NCI-H1092 treated with DMSO at 0.1 percent for 48 hours (cell line): ENCODE results near the gene COL11A1.

Experiments used
- DNase-seq: peaks from one replicate; lab custom pipeline; 2025; lab: John Stamatoyannopoulos, UW

COL11A1 gene

DNA sequence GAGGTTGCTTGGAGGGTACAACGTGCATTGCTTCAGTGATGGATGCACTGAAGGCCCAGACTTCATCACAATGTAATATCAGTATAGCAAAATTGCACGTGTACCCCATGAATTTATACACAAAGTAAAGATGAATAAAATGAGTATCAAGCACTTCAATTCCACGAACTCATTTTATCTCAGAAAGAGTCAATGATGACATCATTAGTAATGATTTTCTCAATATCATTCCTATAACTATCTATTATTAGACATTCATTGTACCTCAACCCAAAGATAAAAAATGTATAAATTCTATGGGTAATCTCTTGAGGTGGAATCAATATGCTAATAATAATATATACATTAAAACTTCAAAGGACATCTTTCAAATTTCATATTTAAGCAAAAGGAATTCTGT, 208.4 kb downstream of the COL11A1 start:
- no peak for DNase-seq

DNA sequence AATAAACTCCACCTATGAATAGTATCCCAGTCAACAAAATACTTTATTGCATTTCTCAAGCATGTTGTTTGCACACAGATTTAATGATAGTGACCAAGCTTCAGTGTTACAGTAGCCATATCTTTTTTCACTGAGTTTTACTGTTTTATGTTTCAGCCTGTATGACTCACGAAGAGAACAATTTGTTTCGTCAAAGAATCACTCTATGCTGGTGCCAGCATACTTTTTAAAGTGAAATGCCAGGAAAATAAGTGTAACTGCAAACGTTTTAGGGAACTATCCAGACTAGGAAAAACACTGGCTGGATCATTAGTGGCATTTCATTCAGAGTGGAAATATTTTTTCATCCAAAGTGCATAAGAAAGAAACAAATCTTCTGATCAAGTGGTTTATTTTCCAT, 210.8 kb downstream of the COL11A1 start:
- no peak for DNase-seq

DNA sequence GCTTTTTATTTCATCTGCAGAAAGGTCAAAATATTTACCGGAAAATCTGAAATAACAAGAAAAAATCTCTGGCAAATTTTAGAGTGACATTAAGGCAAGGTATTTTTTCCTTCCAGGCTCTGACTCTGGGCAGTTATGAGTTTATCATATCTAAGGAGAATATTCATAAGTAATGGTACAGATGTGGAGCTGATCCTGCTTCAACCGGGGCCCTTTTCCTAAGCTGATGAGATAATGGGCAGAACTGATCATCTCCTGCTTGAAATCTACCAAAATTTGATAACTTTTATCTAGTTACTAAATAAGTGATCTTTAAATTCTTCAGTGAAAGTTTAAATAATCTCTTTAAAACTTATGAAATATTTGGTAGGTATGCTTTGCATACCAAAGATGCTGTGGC, 211.6 kb downstream of the COL11A1 start:
- DNase-seq, result no peak

DNA sequence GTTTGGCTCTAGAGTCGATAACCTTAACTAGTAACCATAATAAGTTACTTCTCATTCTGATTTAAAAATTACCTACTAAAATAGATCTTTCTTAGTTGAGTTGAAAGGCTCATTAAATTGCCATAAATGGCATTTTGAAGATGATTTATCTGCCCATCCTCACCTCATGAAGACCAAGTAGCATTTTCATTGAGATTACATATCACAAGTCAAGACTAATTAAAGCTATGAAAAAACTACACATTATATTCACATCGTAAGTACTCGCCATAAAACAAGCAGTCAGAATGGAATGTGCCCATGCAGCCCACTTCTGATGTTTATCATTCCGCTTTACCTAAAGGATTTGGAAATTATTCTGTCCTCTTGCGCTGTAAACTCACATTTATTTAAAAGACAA, 212.0 kb downstream of the COL11A1 start:
- no peak for DNase-seq

DNA sequence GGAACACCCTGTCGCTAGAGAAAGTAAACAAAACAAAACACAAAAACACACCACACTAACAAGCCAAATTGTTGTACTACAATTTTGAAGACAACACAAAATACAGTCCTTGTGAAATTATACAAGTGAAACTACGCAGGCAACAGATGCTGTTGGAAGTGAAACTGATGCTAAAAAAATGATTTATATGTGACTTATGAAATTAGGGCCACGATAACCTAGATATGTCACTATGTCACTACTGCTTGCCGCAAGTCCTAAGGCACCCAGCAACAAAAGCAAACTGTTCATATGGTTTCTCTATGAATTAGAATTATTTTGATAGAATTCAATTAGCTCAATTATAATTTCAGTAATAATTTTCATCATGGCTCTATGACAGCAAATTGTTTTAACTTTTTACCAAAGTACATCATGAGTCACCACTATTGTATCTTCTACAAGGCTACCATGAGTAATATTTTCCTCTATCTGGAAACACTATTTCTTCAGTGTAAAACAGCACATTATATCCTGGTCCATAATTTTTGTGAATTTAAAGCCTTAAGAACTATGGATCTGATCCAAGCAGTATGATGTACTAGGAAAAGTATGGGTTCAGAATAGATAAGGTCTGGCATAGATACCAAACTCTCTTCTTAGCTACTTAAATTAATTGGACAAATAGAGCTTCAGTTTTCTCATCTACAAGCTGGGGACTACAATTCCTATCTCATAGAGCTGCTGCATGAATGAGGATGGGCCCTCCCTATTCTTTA, 216.3 kb downstream of the COL11A1 start:
- no peak for DNase-seq

DNA sequence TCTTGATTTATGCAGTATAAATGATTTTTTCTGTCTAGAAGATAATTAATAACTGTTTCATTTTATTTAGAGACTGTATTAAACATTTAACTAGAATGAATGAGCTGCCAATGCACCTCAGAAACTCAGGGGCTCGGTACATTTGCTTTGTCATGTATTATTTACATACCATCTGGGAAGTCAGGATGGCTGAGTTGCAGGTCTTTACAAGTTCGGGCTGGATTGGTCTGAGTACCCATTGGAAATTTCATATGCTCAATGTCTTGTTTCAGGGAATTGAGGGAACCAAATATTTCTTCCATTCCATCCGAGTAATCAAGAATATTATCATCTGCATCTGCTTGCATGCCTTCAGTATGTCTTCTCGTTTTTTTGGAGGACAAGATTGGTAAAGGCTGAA, 221.7 kb downstream of the COL11A1 start:
- DNase-seq, result no peak

DNA sequence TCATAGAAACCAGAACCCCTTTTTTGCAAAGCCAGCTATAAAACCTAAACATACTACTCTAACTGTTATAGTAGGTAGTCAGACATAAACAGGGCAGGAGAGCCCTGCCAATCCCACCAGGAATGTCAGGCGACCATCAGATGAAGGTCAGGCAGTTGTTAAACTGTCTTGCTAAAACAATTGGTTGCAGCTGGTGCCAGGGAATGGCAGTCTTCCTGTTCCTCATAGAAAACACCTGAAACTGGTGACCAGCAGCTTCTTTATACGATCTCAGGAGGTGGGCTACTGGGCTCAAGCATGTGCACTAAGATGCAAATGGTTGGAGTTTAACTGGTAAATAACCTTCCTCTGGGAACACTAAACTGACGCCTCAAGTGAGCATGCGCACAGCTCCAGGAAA, 224.1 kb downstream of the COL11A1 start:
- no peak for DNase-seq

DNA sequence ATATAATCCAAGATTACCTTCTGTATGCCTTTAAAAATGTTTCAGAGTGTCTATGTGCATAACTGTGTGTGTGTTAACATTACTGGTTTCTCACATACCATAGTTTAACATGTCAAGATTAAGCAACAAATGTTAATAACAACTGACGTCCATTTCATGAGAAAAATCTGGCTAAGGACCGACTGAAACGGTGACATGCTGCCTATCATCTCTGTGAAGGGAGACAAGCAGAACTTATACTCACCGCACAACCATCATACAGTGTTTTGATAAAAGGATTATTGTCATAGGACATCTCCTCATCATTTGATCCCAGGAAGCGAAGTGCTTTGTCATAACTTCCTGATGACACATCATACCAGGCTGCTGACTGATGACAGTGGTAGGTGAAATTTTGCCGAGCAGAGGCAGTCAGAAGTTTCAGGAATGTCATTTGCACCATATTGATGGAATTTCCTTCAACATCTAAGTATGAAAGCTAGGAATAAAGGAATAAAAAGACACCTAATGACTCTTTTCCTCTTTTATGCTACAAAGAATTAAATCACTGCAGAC, 228.8 kb downstream of the COL11A1 start:
- no peak for DNase-seq

DNA sequence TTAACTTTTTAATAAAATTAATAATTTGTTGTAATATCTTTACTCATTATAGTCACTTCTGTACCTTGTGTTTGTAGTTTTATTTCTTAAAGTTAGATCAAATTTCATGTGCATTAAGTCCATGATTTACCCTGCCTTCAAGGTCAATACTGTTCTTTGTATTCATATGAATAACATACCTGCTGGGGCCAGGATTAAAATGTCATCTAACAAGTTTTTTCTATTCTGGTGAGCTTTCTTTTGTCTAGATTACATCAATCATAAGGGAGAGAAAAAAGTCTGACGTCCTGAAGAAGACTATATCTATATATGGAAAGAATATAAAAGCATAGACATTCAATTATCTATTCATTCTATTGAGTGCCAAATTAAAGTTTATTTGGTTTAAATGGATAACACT, 232.6 kb downstream of the COL11A1 start:
- DNase-seq, result no peak

DNA sequence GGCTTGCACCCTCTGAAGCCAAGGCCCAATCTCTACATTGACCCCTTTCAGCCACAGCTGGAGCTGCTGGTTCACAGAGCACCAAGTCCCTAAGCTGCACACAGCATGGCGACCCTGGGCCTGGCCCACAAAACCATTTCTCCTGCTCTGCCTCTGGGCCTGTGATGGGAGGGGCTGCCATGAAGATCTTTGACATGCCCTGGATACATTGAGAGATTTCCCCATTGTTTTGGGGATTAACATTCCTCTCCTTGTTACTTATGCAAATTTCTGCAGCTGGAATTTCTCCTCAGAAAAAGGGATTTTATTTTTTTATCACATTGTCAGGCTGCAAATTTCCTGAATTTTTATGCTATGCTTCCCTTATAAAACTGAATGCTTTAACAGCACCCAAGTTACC, 235.8 kb downstream of the COL11A1 start:
- no peak for DNase-seq

DNA sequence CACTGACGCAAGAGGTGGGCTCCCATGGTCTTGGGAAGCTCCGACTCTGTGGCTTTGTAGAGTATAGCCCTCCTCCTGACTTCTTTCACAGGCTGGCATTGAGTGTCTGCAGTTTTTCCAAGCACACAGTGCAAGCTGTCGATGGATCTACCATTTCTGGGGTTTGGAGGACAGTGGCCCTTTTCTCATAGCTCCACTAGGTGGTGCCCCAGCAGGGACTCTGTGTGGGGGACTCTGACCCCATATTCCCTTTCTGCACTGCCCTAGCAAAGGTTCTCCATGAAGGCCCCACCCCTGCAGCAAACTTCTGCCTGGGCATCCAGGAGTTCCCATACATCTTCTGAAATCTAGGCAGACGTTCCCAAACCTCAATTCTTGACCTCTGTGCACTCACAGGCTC, 236.2 kb downstream of the COL11A1 start:
- no peak for DNase-seq

DNA sequence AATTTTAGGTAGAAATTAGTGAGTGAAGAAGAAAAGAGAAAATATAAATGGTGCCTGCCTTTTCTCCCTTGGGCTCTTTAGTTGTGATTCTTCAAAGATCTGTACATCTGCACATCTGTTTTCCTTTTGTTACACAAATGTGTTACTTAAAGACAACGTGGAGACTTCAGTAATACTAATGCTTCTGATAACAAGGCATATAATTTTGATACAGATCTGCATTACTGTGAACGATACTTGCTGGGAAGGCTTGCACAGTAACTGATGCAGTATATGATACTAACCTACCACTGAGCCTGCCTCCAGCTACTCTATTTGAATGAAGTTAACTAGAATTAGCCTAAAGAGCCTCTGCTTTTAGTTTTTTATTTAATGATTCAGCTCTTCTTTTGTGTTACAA, 244.6 kb downstream of the COL11A1 start:
- no peak for DNase-seq

DNA sequence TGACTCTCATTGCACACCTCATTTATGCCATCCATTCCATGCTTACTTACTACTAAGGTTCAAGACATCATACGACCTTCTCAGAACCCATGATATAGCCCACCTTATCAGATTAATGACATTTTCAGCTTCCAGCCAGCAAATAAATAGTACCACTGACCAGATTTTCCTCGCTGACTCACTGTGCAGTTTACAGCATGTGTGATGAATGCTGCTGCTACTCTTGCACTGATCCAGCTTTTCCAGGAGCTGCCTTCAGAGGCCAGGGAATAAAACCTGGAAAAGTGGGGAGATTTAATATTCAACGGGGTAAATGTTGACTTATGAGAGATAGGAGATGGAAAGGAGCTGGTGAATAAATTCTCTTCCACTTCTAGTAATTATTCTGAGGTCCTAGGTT, 247.1 kb downstream of the COL11A1 start:
- no peak for DNase-seq

DNA sequence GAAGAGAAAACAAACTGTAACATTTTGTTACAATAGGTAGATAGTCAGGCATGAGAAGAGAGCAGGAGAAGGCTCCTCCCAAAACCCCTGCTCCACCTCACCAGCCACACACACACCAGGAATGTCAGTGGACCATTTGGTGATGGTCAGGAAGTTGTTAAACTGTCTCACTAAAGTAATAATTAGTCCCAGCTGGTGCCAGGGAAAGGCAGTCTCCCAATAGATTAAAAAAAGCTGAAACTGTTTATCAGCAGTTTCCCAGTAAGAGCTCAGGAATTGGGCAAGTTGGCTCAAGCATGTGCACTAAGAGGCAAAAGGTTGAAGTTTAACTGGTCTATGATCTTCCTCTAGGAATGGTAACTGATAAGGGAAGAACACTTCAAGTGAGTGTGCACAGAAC, 249.6 kb downstream of the COL11A1 start:
- no peak for DNase-seq

DNA sequence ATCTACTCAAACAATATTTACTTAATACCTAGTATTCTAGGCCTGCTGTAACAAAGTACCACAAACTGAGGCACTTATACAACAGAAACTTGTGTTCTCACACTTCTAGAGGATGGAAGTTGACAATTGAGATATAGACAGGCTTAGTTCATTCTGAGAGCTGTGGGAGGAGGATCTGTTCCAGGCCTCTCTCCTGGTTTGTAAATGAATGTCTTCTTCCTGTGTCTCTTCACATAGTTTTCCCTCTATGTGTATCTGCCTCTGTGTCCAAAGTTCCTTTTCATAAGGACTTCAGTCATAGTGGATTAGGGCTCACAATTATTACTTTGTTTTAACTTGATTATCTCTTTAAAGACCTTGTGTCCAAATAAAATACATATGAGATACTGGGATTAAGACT, 251.1 kb downstream of the COL11A1 start:
- DNase-seq, result no peak

DNA sequence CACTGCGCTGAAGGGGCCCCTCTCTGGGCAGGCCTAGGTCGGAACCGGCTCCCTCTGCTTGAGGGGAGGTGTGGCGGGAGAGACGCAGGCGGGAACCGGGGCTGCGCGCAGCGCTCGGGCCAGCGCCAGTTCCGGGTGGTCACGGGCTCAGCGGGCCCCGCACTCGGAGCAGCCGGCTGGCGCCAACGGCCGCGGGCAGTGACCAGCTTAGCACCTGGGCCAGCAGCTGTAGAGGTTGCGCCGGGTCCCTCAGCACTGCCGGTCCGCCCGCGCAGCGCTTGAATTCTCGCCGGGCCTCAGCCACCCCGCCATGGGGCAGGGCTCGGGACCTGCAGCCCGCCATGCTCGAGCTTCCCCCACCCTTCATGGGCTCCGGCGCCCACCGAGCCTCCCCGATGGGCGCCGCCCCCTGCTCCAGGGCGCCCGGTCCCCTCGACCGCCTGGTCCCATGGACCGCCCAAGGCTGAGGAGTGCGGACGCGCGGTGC, 254.6 kb downstream of the COL11A1 start:
- DNase-seq, result no peak

DNA sequence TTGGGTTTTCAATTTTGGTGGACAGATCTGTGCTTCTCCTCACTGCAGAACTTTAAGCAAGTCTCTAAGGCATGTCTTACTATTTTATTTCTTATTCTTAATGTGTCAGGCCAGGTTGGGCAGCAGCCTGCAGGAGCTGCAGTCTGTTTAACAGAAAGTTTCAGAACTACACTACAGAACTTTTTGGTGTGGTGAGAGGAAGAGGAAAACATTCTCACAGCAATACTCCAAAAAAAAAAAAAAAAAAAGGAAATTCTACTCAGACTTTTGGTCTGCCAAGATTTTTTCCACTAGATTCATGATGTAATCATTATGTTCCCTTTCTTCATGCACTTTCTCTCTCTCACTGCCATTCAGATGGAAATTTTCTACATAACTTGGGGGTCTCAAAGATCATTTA, 255.2 kb downstream of the COL11A1 start:
- DNase-seq, result no peak

DNA sequence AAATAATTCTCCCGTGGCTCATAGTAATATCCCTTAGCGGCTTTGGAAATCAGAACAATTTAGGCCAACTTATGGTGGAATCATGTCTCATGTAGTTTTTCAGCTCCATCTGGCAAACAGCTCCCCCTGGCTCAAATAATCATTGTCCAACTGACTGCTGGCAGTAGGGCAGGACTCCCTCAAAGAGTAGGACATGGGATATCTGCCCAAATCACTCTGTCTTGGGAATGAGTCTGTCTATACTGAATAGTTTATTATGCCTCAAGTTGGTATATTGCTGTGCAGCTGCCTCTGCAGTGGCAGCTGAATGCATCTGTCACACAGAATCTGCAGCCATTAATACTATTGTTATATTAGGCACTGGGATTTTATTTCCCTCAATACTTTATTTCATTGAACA, 255.7 kb downstream of the COL11A1 start:
- DNase-seq, result no peak

DNA sequence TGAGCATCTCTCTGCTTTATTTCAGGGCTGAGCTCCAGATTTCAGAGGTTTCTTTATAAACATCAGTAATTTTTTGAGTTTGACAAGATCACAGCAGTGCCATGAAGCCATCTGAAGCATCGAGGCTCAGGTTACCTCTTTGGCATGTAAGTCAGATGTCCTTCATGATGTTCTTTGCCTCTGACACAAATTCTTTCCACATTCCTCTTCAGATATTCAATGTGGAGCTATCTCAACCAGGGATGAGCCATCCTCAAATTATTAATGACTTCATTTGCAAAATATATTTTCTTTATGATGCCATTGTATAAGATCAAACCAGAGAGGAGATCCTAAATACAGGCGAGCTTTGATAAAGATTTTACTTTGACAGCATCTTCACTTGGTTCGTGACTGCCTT, 256.7 kb downstream of the COL11A1 start:
- DNase-seq, result no peak

DNA sequence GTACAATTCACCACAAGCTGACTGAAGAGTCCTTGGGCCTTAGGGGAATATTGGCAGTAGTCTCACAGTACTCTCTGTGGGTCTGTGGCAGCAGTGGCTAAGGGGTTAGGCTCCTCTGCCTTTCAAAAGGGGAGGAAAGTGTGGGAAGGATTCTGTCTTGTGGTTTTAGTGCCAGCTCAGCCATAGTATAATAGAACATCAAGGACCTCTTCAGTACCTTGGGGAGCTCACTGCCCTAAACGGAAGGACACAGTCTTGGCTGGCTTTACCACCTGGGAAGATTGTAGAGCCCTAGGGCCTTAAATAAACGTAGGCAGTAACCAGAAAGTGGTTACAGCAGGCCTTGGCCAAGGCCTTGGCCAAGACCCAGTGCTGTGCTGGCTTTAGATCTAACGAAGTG, 265.7 kb downstream of the COL11A1 start:
- DNase-seq, result no peak

DNA sequence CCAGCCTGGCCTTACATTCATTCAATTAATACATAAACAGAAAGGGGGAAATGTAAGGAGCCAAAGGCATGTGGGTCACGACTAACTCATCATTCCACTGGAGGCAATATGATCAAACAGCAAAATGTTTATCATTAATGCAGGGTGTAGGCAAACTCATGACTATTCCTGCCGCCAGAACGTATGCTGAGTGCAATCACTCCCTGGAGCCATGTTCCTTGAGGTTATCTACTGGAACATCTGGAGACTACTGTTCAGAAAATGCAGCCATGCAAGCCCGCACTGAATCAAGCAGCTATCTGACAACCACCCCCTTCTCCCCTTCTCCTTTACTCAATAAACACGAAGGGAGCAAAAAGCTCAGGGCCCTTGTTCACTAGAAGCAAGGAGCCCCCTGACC, 267.6 kb downstream of the COL11A1 start:
- no peak for DNase-seq

DNA sequence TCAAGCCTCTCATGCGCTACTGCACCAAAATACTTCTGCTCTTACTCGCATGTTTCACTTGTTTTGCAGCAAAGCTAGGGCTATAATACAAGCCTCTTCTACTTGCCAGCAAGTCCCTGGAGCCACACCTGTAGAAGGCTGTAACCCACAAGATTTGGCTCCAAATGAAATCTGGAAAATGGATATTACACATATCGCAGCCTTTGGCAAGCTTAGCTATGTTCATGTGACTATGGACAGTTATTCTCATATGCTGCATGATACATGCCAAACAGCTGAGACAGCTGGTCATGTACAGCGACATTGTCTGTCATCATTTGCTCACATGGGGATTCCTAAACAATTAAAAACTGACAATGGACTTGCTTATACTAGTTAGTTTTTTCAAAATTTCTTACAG, 270.3 kb downstream of the COL11A1 start:
- no peak for DNase-seq

DNA sequence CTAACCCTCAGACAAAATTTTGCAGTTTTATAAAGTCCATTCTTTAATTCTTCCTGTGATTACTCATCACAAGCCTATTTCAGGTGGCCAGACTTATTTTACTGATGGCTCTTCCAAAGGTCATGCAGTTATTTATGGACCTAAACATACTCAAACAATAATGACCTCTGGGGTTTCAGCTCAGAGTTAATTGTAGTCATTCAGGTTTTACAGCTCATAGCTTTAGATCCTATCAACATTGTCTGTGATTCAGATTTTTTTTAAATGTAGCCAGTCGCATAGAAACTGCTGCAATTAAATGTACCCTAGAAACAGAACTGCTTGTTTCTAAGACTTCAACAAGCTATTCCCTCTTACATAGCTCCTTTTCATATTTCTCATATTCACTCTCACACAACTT, 270.8 kb downstream of the COL11A1 start:
- DNase-seq, result no peak

DNA sequence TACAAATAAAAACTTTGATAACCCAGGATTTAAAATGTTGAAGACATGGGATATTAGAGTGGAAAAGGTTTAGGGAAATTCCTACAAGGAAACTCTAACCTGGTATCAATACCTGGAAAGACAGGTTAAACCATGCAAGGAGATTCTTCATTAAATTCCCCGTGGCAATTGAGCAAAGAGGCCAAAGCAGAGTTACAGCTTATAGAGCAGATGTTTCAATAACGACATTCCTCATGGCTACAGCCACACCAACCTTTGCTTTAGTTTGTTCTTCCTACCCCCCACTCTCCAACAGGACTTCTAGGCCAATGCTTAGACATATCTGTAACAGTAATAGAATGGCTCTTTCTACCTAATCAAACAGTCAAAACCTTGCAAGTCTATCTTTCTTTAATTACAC, 271.3 kb downstream of the COL11A1 start:
- DNase-seq, result no peak
